Measurements from ENCODE around the gene SLC38A11. TPM values are rescaled to one million over a fixed set of nuclear protein-coding genes. Genes with fewer than 3 reads are reported as not detected.

SLC38A11 gene
- total and polyA plus RNA-seq, 2 donors (not counting 1 experiment from before 2014, with no cell fraction given) = 0.50 to 1.1 TPM

DNA sequence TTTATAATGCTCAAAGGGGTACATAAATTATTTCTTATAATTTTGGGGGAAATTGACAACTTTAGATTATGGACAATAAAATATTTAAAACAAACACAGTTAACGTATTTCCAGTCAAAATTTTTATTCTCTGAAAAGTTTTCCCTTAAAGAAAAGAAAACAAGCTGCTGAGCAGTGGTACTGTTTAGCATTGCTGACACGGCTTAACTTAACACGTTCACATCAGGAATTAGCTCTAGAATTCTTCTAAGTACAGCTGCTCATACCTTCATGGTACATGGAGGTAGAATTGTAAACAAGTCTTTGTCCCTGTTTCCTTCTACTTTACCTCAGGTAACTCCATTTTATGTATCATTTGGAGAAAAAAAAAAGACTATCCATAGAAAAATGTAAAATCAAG is 2.0 kb downstream of the SLC38A11 start:
- Histone ChIP-seq H4K20me1 (ENCODE audit: control insufficient read depth, extremely low read depth, insufficient read depth, low read length) (no peaks in the 10 kb centered on the region), H3K27ac (ENCODE audit: insufficient read depth, low read length) (no peak overlapping the region), H3K79me2 (ENCODE audit: control insufficient read depth, insufficient read depth, low read length) (no peaks in the 10 kb centered on the region), H3K9ac (ENCODE audit: insufficient read depth, low read length) (no peak overlapping the region), H3K36me3 (ENCODE audit: control insufficient read depth, insufficient read depth, low read length) (no peaks in the 10 kb centered on the region), H3K4me2 (ENCODE audit: extremely low read depth, insufficient read depth, low read length) (no peak overlapping the region), H3K9me3 (ENCODE audit: control insufficient read depth, insufficient read depth, low read depth, low read length) (no peaks in the 10 kb centered on the region), H2AFZ (ENCODE audit: low read length) (no peak overlapping the region), H3K4me3 (replicated peaks in 1 of 4; ENCODE audit: control extremely low read depth in 1 of 4, insufficient read depth in 1 of 4, low read depth in 3 of 4, low read length in 4 of 4) (no peak overlapping the region), H3K27me3 (ENCODE audit: control insufficient read depth, insufficient read depth, low read length) (peaks cover 3% of the 10 kb centered on the region), H3K4me1 (ENCODE audit: control insufficient read depth, extremely low read depth, insufficient read depth, low read length) (no peaks in the 10 kb centered on the region)
- TF ChIP-seq EZH2 (IDR thresholded peaks at IDR 0.05; ENCODE audit: low read length, missing control alignments) = no peak
- TF ChIP-seq, protein P1, sequence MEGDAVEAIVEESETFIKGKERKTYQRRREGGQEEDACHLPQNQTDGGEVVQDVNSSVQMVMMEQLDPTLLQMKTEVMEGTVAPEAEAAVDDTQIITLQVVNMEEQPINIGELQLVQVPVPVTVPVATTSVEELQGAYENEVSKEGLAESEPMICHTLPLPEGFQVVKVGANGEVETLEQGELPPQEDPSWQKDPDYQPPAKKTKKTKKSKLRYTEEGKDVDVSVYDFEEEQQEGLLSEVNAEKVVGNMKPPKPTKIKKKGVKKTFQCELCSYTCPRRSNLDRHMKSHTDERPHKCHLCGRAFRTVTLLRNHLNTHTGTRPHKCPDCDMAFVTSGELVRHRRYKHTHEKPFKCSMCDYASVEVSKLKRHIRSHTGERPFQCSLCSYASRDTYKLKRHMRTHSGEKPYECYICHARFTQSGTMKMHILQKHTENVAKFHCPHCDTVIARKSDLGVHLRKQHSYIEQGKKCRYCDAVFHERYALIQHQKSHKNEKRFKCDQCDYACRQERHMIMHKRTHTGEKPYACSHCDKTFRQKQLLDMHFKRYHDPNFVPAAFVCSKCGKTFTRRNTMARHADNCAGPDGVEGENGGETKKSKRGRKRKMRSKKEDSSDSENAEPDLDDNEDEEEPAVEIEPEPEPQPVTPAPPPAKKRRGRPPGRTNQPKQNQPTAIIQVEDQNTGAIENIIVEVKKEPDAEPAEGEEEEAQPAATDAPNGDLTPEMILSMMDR (conservative IDR thresholded peaks at IDR 0.05 in 1 of 2, IDR thresholded peaks at IDR 0.05 in 1 of 2; ENCODE audit: low read depth in 1 of 2, low read length in 2 of 2) = no peak
- DNase-seq (ENCODE audit: low read depth in 2 of 2) = no peak

DNA sequence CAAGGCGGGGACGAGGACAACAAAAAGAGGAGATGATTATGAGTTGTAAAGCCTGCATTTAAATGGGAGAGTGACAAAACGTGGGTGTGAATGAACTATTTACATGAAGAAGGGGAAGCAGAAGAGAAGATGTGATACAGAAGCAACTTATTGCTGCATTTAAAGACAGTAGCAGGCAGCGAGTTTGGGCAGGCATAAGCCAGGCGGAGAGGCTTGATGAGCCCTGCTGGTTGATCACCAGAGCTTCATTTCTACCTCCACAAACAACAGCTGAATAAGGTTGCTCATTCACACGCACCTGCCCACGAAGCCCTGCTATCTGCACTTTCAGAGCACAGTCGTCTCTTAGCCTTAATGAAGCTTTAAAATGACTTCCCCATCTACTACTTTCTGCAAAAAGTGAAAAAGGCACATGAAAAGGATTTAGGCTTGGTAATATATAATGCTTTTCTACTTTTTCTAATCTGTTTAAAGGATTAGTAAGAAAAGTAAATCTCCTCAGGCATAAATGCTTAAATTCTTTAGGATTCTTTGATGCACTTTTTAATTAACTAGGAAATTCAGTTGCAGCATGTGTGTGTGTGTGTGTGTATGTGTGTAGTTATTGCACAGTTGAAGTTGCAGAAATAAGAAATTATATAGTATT is 3.1 kb downstream of the SLC38A11 start:
- no peak for DNase-seq (ENCODE audit: low read depth in 2 of 2)
- no peak overlapping the region for H3K4me3 ChIP-seq (replicated peaks in 1 of 4; ENCODE audit: control extremely low read depth in 1 of 4, insufficient read depth in 1 of 4, low read depth in 3 of 4, low read length in 4 of 4)
- no peaks in the 10 kb centered on the region for H3K79me2 ChIP-seq (ENCODE audit: control insufficient read depth, insufficient read depth, low read length)
- no peak overlapping the region for H3K4me2 ChIP-seq (ENCODE audit: extremely low read depth, insufficient read depth, low read length)
- no peaks in the 10 kb centered on the region for H3K4me1 ChIP-seq (ENCODE audit: control insufficient read depth, extremely low read depth, insufficient read depth, low read length)
- peaks cover 3% of the 10 kb centered on the region for H3K27me3 ChIP-seq (ENCODE audit: control insufficient read depth, insufficient read depth, low read length)
- no peak overlapping the region for H2AFZ ChIP-seq (ENCODE audit: low read length)
- no peaks in the 10 kb centered on the region for H3K36me3 ChIP-seq (ENCODE audit: control insufficient read depth, insufficient read depth, low read length)
- TF ChIP-seq EZH2 (IDR thresholded peaks at IDR 0.05; ENCODE audit: low read length, missing control alignments) = no peak
- TF ChIP-seq, protein P1 (conservative IDR thresholded peaks at IDR 0.05 in 1 of 2, IDR thresholded peaks at IDR 0.05 in 1 of 2; ENCODE audit: low read depth in 1 of 2, low read length in 2 of 2) = no peak
- H4K20me1 ChIP-seq (ENCODE audit: control insufficient read depth, extremely low read depth, insufficient read depth, low read length) = no peaks in the 10 kb centered on the region
- H3K27ac ChIP-seq (ENCODE audit: insufficient read depth, low read length) = no peak overlapping the region
- no peaks in the 10 kb centered on the region for H3K9me3 ChIP-seq (ENCODE audit: control insufficient read depth, insufficient read depth, low read depth, low read length)
- H3K9ac ChIP-seq (ENCODE audit: insufficient read depth, low read length) = no peak overlapping the region

DNA sequence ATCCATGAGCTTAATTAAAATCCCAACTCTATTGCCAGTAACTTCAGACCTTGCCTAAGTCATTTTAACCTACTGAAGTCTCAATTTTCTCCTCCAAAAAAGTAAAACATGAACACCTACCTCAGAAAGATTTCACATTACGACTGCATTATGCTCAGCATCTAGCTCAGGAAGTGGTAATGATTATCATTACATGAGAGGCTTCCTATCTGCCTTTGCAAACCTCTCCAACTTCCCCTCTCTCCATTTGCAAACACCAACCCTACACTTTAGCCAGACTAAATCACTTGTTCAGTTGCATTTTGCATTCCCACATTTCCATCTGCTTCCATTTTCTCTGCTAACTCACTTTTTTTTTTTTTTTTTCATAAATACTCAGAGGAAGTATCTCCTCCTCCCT is 6.8 kb downstream of the SLC38A11 start:
- H3K4me3 ChIP-seq (replicated peaks in 1 of 4; ENCODE audit: control extremely low read depth in 1 of 4, insufficient read depth in 1 of 4, low read depth in 3 of 4, low read length in 4 of 4) = no peak overlapping the region
- H3K4me2 ChIP-seq (ENCODE audit: extremely low read depth, insufficient read depth, low read length) = no peak overlapping the region
- H3K27me3 ChIP-seq (ENCODE audit: control insufficient read depth, insufficient read depth, low read length) = peaks cover 3% of the 10 kb centered on the region
- no peaks in the 10 kb centered on the region for H4K20me1 ChIP-seq (ENCODE audit: control insufficient read depth, extremely low read depth, insufficient read depth, low read length)
- H3K9me3 ChIP-seq (ENCODE audit: control insufficient read depth, insufficient read depth, low read depth, low read length) = no peaks in the 10 kb centered on the region
- H3K79me2 ChIP-seq (ENCODE audit: control insufficient read depth, insufficient read depth, low read length) = no peaks in the 10 kb centered on the region
- no peak for TF ChIP-seq EZH2 (IDR thresholded peaks at IDR 0.05; ENCODE audit: low read length, missing control alignments)
- TF ChIP-seq, protein P1 (conservative IDR thresholded peaks at IDR 0.05 in 1 of 2, IDR thresholded peaks at IDR 0.05 in 1 of 2; ENCODE audit: low read depth in 1 of 2, low read length in 2 of 2) = no peak
- no peaks in the 10 kb centered on the region for H3K4me1 ChIP-seq (ENCODE audit: control insufficient read depth, extremely low read depth, insufficient read depth, low read length)
- no peak for DNase-seq (ENCODE audit: low read depth in 2 of 2)
- no peak overlapping the region for H2AFZ ChIP-seq (ENCODE audit: low read length)
- H3K36me3 ChIP-seq (ENCODE audit: control insufficient read depth, insufficient read depth, low read length) = no peaks in the 10 kb centered on the region
- H3K9ac ChIP-seq (ENCODE audit: insufficient read depth, low read length) = no peak overlapping the region
- H3K27ac ChIP-seq (ENCODE audit: insufficient read depth, low read length) = no peak overlapping the region

Data from fibroblast of lung (primary cell).